GM19351 (cell line): ENCODE data around the gene KCNK15.

ENCODE experiments used
- ATAC-seq: cut with Tn5 transposase; IDR thresholded peaks from one replicate; pipeline ENCODE4 v1.9.1; 2021; ENCODE audit warnings: mild to moderate bottlenecking, moderate library complexity; ENCODE audit not compliant: unreplicated experiment

Gene KCNK15

GRCh38 chr20:44733341-44734069, 12.2 kb upstream of the KCNK15 start:
- peak; percentile 58 for ATAC-seq

- no peak for ATAC-seq
Measured at GRCh38 chr20:44734938-44735337, 10.7 kb upstream of the KCNK15 start.

GRCh38 chr20:44735816-44736169, 9.9 kb upstream of the KCNK15 start:
- ATAC-seq = no peak

- ATAC-seq = no peak
Measured at GRCh38 chr20:44736170-44737021, 9.3 kb upstream of the KCNK15 start.

- no peak for ATAC-seq
Measured at GRCh38 chr20:44737116-44737515, 8.5 kb upstream of the KCNK15 start.

- ATAC-seq = no peak
Measured at GRCh38 chr20:44738813-44739477, 6.7 kb upstream of the KCNK15 start.

- no peak for ATAC-seq
Measured at GRCh38 chr20:44739942-44740341, 5.7 kb upstream of the KCNK15 start.

- ATAC-seq = no peak
Measured at GRCh38 chr20:44742304-44743079, 3.2 kb upstream of the KCNK15 start.

- ATAC-seq = no peak
Measured at GRCh38 chr20:44743080-44743701, 2.5 kb upstream of the KCNK15 start.

- ATAC-seq = no peak
Measured at GRCh38 chr20:44743916-44744655, 1.6 kb upstream of the KCNK15 start.

- no peak for ATAC-seq
Measured at GRCh38 chr20:44745122-44745597, 505 bp upstream of the KCNK15 start.

GRCh38 chr20:44746367-44747165, 901 bp downstream of the KCNK15 start:
- no peak for ATAC-seq

GRCh38 chr20:44747166-44748004, 1.7 kb downstream of the KCNK15 start:
- peak; percentile 58 for ATAC-seq

GRCh38 chr20:44748005-44748370, 2.3 kb downstream of the KCNK15 start:
- no peak for ATAC-seq

- no peak for ATAC-seq
Measured at GRCh38 chr20:44750081-44750805, 4.6 kb downstream of the KCNK15 start.

- ATAC-seq = no peak
Measured at GRCh38 chr20:44752099-44752931, 6.7 kb downstream of the KCNK15 start.
